ENCODE results near the gene CDH13.
"Not testable (repeated sequence)": the region's sequence is repeated elsewhere in the genome, so short reads cannot be mapped to it uniquely, and the experiment has no call there.

Gene CDH13

DNA sequence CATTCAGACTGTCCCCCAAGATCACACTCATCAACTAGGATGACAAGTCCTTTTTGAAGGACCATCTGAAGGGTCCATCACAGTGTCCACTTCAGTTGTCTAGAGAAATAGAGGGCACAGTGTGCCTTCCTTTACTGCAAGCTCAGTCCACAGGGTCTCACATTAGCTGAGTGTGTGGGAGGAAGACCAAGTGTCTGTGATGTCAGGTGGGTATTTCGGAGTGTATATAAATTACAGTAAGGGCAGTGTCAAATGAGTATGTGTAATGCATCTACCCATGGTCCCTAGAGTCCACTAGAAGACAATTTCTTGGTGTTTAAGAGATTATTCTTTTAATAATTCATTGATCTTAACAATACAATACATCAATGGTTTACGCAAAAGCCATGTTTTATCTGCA, 272.2 kb downstream of the CDH13 start:
- DNase-seq, result no peak

DNA sequence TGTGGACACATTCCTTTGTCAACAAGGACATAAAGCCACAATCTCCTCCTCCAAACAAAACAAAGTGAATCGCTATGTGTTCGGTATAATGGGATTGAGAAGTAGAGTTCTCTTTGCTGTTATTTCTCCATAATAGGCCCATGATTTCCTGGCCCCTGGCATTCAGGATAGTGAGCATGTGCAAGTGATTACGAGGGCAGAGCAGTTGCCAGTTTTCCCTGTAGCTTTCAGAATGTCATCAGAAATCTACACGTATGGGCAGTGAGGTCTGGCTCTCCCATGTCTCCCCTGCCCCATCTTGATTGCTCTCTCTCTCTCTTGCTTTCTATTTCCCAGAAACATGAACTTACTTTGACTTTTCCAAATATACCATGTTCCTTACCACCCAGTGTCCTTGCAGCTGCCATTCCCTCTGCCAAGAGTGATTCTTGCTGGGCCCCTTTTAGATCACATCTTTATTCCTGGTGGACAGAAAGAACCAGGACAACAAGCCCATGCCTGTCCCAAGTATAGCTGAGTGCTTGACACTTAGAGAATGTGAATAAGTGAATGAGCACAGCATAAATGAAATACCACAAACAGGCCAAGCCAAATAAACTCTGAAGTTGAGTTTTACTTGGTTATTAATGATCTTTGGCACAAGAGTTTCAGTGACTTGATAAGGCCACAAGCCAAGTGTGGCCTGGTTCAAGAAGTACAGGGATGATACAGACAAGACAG, 273.1 kb downstream of the CDH13 start:
- no peak for DNase-seq

DNA sequence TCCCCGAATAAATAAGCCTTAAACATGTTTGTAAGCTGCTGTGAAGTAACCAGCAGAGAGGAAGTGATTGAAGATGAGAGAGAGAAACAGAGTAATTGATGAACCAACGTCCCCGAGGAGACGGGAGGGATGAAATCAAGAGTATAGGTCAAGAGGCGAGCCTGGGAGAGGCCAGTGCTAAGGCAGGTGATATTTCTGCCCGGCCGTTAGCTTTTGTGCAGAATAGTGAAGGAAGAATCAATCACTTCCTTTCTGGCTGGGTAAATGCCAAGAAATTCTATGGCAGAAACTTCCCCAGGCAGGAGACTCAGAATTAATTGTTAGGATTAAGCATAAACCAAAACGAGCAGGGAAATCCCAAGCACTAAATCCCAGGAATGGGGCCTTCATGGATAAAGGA, 273.8 kb downstream of the CDH13 start:
- no peak for DNase-seq

DNA sequence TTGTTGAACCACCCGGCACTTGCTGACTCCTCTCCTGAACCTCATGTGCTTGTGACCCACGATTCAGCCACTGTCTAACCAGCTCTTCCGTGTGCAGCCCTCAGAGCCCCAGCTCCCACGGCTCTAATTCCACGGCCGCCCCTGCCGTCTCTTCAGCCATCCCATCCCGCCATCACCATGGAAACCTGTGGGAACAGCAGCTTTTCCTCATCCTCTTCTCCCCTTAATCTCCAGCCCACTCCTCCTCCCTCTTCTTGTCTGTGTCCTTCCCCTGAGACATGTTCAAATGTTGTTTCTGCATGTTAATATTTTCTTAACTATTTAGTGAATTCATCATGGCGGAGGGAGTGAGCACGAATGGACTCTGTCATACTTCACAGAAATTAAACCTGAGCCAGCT, 285.2 kb downstream of the CDH13 start:
- no peak for DNase-seq

DNA sequence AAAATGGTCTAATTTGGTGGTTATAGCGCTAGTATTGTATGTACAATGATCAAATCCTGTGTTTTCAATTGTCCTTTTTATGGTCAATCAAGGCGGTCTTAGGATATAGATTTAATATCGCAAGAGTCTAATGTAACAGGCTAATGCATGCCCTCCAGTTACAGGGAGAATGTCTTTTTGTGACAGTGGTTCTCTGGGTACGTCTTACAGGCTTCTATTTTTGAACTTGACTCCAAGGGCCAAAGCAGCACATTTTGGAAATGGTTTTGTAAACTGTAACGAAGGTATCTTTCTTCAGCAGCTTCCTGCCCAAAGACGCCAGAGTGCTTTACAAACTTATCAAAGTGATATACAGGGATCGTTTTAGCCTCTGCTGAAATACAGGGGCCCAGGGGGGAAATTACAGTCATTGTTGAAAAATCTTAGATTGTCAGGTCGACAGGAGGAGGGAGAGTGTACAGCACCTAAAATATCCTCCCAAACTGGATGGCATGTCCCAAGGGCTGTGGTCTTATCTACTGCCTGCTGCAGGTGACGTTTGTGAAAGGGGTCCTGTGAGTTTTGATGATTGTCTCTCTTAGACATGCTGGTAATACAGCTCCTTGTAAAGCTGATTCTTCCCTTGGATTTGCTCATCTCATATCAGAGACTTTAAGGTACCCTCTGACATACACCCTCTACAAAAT, 288.5 kb downstream of the CDH13 start:
- no peak for DNase-seq

DNA sequence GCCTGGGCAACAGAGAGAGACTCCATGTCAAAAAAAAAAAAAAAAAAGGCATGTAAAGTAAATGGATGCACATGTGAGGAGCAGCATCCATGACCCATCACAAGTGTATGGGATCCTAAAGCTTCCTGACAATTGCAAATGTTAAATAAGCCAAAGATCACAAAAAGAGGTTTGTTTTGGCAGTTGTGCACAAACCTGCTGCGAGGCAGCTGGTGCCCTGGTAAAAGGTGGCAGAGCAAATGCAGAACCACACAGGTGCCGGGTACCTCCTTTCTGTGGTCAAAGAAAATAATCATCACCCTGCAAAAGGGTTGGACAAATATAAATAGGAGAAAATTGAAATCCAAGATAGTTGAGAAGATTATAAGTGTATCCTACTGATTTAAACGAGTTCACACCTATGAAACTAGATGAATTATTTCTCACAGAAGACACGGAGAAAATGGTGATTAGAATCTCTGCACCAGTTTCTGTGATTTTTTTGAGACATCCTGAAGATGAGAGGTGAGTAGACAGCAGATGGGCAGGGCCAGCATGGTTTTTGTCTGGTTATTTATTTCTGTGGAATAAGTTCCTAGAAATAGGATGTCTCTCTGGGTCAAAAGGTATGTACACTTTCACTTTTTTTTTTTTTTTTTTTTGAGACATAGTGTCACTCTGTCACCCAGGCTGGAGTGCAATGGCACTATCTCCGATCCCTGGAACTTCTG, 291.3 kb downstream of the CDH13 start:
- peak; percentile 9 for DNase-seq

DNA sequence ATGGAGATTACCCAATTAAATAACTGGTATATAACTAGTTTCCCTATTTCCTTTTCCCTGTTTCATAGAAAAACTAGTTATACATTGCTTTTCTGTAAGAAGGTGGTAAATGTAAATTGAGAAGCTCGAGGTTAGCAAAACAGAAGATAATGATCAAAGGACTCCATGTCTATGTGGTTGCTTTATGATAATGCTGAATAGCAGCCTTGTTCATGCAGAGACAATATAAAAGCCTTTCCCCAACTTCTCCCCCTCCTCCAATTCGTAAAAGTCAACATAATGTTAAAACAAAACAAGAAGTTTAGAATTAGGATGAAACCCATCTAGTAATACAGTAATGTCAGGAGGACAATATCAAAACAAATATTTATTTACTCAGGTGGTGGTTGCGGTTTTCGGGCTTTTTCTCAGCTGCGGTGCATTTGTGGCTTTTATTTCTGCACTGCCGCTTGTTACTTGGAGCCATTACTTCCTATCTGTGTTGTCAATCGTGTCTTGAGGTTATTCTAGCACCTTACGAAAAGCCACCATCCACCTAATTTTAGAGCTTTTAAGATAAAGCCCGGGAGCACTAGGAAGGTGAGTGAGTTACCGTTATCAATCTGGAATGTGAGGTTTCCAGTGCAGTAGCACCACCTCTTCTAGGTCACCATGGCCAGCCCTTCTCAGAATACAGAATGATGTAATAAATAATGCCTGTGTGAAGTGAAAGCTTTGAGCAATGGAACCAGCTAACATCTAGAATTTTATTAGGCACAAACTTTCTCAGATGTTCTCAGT, 297.5 kb downstream of the CDH13 start:
- DNase-seq, result no peak

DNA sequence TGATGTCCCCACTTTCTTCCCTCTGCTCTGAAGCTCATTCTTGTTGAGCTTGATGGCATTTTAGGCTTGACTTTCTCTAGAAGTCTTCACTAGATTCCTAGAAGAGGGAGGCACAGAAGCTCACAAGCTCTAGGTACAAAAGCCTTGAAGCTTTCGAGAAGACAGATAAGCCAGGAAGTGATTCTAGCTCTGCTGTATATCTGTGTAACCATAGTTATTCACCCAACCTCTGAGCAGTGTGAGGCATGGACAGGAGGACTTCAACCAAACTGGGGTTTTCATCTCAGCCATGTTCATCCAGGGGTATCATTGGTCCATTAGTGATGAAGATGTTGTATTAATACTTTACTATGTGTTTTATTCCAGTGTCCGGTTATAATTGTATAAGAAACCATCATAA, 299.7 kb downstream of the CDH13 start:
- DNase-seq, result no peak

DNA sequence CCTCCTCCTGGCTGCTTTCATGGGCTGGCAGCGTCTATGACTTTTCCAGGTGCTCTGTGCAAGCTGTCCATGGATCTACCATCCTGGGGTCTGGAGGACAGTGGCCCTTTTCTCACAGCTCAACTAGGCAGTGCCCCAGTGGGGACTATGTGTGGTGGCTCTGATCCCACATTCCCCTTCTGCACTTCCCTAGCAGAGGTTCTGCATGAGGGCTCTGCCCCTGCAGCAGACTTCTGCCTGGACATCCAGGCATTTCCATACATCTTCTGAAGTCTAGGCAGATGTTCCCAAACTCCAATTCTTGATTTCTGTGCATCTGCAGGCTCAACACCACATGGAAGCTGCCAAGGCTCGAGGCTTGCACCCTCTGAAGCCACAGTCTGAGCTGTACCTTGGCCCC, 307.2 kb downstream of the CDH13 start:
- not testable (repeated sequence) for DNase-seq

DNA sequence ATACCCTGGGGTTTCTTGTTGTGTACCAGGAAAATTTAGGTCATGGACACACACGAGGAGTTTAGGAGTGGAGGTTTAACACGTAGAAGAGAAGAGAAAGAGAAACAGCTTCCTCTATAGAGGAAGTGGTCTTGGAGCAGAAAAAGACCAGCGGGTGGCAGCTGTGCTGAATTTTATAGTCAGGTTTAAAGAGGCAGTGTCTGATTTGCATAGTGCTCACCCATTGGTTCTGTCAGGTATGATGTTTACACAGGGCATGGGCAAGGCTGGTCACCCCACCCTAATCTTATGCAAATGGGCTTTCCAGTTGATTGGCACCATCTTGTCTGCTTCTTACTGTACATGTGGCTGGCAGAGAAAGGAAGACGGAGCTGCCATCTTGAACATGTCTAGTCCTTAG, 309.0 kb downstream of the CDH13 start:
- DNase-seq, result no peak

DNA sequence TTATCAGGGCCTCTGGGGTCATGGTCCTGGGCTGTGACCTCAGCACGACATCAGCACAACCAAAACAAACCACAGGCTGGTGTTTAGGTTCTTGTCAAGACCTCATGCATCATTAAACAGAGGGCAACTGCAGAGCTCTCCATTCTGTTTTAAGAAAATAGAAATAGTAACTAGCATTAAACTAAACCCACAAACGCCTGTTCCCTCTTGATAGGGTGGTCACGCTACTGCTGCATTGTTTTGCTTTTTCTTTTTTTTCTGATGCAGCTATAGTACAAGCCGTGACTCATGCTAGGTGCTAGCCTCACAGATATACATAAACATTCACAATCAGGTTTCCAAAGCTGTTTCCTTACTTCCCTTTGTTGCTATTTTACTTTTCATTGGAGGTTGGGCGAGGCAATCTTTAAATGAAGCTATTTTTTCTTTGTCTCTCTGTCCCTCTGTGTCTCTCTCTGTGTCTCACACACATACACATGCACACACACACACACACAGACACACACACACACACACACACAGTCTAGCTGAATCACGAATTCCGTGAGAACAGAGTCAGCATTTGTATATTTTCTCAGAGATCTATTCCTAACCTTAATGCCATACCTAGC, 310.3 kb downstream of the CDH13 start:
- no peak for DNase-seq

DNA sequence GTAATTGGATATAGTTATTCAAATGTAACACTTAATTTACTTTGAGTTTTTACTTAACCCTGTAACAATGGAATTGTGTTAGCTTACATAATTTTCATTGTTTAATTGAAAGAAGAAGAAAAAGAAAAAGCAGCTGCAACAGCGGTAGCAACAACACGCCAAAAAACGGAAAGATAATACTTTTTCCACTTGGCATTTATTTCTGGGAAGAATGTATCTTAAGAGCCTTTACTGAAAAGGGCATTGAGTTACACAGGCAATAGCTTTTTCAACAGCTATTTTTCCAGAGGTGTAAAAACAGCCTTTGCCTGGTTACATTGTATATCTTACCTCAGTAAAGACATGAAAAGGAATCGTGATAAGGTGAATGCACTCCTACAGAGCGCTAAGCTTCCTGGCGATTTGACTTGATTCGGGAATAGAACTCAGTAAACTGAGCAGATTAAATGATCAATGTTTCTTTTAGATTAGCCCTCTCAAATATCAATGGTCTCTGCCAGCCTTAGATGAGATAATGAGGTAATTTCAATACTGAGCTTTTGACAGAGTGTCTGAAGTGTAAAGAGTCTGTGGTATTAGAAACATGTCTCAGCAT, 311.3 kb downstream of the CDH13 start:
- no peak for DNase-seq

DNA sequence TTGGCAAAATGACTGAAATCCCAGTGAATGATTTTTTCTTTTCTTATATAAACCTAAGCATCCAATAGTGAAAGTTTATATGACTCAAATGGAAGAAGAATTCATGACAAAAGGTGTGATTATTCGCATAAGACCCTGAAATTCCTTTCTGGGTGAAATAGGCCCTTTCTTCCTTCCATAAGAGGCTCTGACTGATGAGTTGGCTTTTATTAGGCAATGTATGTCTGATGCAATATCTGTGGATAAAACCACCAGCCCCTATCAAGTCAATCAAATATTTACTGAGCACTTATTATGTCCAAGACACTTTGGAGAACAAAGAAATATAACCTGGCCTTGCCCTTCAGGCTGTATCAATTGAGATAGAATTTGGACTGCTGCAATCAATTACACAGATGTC, 316.6 kb downstream of the CDH13 start:
- no peak for DNase-seq

DNA sequence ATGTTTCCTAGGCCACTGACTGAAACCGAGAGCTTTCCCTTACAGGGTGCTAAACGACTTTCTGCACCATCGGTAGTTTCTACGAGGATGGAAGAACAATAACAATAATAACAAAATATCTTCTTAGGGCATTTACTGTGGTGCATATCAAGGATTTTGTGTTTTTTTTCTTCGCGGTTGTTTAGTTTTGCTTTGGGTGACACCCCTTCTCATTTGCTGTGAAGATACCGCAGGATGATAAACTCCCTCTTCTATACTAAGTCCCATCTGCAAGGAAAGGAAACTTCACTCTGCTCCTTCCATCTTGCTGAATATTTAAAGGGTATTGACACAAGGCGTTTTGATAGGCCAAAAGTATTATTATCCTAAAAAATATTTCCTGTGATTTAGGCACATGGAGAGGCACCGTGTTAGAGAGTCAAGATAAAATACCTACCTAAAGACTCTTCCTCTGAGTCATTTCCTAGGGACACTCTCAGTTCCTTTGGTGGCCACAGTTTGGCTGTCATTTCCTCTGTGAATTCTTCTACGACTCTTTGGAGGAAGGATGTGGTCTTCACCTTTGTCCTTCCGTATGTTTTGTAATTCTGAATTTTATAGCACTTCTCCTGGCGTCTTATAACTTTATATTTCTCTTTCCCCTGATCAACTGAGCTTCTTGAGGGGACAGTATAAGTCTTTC, 318.8 kb downstream of the CDH13 start:
- DNase-seq, result no peak

DNA sequence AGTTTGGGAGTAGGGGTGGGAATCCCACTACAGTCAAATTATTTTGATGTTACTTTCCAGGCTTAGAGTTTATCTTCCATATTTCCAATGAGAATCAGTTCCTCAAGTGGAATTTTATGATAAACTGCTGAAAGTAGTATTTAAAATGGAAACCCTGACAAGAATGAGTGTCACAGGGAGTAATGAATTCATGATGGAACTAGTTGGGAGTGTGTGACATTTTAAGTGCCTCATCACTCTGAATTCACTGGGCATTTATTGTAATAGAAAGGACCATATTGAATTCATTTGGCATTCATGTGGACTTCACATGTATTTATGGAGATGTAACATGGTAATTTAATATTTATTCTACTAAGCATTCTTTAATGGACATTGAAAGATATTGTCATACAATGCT, 320.9 kb downstream of the CDH13 start:
- DNase-seq, result no peak

DNA sequence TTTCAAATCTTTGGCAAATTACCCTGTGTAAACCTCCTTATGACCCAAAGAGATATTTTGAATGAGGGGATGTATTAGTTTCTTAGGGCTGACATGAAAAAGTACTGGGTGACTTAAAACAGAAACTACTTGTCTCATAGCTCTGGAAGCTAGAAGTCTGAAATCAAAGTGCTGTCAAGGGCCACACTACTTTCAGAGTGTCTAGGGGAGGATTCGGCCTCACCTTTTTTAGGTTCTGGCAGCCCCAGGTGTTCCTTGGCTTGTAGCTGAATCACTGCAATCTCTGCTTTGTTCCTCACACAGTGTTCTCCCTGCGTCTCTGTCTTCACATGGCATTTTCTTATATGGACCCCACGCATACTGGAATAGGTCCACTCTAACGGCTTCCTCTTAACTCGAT, 322.2 kb downstream of the CDH13 start:
- DNase-seq, result no peak

DNA sequence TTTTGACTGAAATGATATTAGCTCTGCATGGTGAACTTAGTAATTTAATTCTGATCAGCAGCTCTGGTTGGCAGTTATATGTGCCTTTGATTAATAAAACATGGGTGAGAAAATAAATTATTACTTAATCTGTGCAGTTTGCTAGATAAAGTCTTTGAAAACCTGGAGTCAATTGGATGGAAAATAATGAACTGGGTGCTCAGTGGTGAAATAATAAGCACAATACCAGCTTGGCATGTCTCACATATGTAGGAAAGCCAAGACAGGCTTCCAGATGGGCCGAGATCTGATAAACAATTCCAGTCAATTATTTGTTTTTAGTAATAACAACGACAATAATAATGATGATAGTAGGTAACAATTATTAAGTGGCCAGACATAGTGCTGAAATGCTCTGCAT, 326.7 kb downstream of the CDH13 start:
- peak; percentile 34 for DNase-seq

DNA sequence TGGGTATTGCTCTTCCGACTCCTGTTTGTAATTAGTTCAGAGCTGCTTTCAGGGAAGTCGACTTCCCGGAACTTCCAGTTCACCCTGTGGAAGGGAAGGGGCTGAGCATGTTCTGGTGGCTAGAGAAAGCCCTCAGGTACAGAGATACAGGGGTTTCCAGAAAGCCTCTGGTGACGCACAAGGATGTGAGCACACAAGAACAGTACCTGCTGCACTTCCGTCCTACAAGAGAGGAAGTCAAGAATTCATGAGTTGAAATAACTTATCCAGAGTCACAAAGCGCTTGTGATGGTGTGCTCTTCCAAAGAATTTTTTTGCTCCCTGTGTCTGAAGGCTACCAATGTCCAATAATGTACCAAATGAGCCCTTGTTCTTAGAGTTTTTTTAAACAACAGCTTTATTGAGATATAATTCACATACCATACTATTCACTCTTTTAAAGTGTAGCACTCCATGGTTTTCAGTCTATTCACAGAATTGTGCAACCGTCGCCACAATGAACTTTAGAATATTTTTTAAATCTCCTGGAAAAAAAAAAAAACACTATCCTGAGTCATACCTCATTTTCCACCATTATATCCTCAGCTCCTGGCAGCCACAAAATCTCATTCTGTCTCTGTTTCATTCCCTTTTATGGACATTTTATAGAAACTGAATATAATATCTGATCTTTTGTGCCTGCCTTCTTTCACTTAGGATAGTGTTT, 327.6 kb downstream of the CDH13 start:
- no peak for DNase-seq

DNA sequence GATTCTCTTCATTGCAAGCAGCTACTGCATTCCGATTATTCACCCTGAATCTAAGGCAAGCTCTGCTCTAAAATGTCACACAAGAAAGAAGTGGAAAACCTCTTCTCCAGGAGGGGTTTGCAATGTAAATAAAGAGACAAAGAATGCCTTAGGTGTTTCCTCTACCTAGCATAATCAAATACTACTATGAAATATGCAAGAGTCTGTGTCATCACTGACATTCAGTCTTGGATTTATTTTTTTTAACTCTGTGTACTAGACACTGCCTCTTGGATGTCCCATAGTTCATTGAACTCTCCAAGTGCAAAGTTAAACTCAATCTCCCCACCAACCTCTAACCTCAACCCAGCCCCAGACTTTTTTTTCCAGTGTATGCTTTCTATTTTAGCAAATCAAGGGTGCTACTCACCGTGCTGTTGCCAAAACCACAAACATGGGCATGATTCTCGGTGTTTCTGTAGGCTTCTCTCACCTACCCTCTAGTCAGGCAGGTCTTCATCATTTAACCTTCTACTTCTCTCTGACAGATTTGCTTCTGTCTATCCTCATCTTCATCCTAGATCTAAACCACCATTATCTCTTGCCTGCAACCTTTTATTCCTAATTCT, 329.1 kb downstream of the CDH13 start:
- no peak for DNase-seq

DNA sequence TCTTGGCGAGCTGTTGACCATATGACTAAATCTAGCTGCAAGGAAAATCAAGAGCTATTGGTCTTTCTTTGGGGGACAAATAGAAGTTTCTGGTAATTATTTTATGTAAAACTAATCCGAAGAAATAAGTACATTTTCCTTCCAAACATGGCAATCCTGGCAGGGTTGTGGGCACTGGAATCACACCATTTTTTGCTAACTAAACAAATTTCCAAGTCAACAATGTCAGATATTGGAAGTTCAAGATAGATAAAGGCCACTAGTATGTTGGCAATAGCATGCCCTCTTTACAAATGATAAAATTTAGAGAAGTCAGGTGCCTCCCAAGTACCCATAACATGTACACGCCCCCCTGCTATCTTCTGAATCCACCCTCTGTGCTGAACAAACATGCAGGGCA, 330.4 kb downstream of the CDH13 start:
- no peak for DNase-seq

DNA sequence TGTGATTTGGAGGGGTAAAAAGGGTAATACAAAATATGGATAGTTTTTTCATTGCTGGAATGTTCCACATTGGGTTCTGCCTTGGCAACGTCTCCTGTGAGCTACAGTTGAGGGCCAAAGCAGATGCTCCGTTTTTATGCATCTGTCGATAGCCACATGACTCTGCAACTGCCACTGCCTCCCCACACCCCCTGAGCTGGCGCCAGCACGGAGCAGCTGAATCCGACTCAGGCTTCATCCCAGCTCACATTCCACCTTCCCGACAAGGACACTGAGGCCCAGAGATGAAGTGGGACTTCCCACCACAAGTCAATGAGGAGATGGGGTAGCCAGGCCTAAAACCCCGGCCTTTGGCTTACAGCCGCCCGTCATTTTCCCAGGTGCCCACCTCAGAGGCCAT, 334.1 kb downstream of the CDH13 start:
- no peak for DNase-seq

Data from NCI-H1694 treated with DMSO at 0.1 percent for 48 hours (cell line).